ENCODE data around the gene SYNDIG1L. TPM values are rescaled to one million over a fixed set of nuclear protein-coding genes. Genes with fewer than 3 reads are reported as not detected.

The SYNDIG1L gene
- total RNA-seq, 1 experiment from 2014 or later, result not detected

DNA sequence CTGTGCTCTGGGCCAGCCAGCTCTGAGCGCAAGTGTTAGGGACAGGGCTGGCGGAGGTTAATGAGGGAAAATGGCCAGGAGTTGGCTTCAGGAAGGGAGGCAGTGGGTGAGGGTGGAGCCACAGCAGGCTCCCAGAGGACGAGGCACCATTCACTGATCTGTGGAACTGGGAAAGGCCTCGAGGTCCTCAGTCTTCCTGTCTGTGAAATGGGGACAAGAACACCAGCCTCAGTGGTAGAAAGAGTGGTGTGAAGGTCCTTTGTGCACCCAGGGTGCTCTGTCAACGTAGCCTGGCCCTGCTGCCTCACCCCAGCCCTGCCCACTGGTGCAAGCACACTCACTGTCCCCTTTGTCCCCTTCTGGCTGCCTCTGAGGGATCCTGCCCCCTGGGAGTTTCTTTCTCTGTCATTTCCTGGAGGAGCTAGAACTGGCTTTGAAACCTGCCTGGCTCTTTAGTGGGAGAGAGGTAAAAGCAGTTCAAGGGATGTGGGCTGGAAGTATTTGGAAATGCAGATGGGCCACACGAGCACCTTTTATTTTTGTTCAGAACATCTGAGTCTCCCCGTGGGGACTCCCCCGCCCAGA, 25.0 kb downstream of the SYNDIG1L start:
- peak overlapping the region; percentile 83 for H2AFZ ChIP-seq (ENCODE audit: low read depth, low read length, poor library complexity, severe bottlenecking)
- ChIA-PET RAD21 (ENCODE audit: low non-redundant PET in 1 of 2, low total read pairs in 2 of 2, uncharacterized antibody in 2 of 2, unreplicated experiment in 2 of 2) (no interaction called here), POLR2A (no interaction called here), CTCF (no interaction called here)
- peak overlapping the region in 1 of 2 experiments; percentile 15; a peak in 1 of 4 replicates for H3K4me3 ChIP-seq (replicated peaks in 1 of 2; ENCODE audit: low read depth in 1 of 2, low read length in 2 of 2)
- no peaks in the 10 kb centered on the region for H3K27me3 ChIP-seq (ENCODE audit: insufficient read depth, low read length)
- H3K27ac ChIP-seq (ENCODE audit: low read depth, low read length), result no peak overlapping the region
- peak overlapping the region; percentile 66 for H3K4me2 ChIP-seq (ENCODE audit: low read length)
- H3K36me3 ChIP-seq (ENCODE audit: control insufficient read depth in 1 of 2, insufficient read depth in 2 of 2, low read length in 2 of 2), result no peaks in the 10 kb centered on the region
- DNase-seq (ENCODE audit: low read depth, low spot score) (no peak), ATAC-seq (peak; percentile 30)
- H4K20me1 ChIP-seq (ENCODE audit: insufficient read depth), result no peaks in the 10 kb centered on the region
- BruUV-seq (replicated peaks), result no TSS peak
- H3K9me2 ChIP-seq (ENCODE audit: insufficient read depth), result no peaks in the 10 kb centered on the region
- H3K9ac ChIP-seq (ENCODE audit: low read length), result no peak overlapping the region
- no peak for TF ChIP-seq TCF7L2 (IDR thresholded peaks at IDR 0.05; ENCODE audit: borderline replicate concordance, extremely low read depth, insufficient read depth, insufficient read length)
- no peak for TF ChIP-seq ELF1 (IDR thresholded peaks at IDR 0.05; ENCODE audit: borderline replicate concordance, low read depth)
- TF ChIP-seq POLR2AphosphoS5 (IDR thresholded peaks at IDR 0.05; ENCODE audit: low read depth, low read length), result no peak
- intact Hi-C loops (cut with micrococcal nuclease), result no loop called here
- no peaks in the 10 kb centered on the region for H3K9me3 ChIP-seq (ENCODE audit: control insufficient read depth in 1 of 2, insufficient read depth in 1 of 2, low read depth in 1 of 2, low read length in 2 of 2)
- H3K4me1 ChIP-seq (ENCODE audit: control insufficient read depth in 1 of 2, insufficient read depth in 2 of 2, low read length in 2 of 2), result peaks cover 12 to 16% of the 10 kb centered on the region in 2 experiments
- no peaks in the 10 kb centered on the region for H3K79me2 ChIP-seq (ENCODE audit: insufficient read depth, low read length)

GRCh38 chr14:74400031-74400685, 25.9 kb downstream of the SYNDIG1L start:
- peaks cover 12 to 16% of the 10 kb centered on the region in 2 experiments for H3K4me1 ChIP-seq (ENCODE audit: control insufficient read depth in 1 of 2, insufficient read depth in 2 of 2, low read length in 2 of 2)
- H3K4me2 ChIP-seq (ENCODE audit: low read length), result no peak overlapping the region
- H4K20me1 ChIP-seq (ENCODE audit: insufficient read depth), result no peaks in the 10 kb centered on the region
- no TSS peak for BruUV-seq (replicated peaks)
- POLR2A ChIA-PET, result no interaction called here
- DNase-seq (ENCODE audit: low read depth, low spot score), result peak; percentile 4
- CTCF ChIA-PET, result no interaction called here
- no peak overlapping the region for H2AFZ ChIP-seq (ENCODE audit: low read depth, low read length, poor library complexity, severe bottlenecking)
- no peak overlapping the region for H3K27ac ChIP-seq (ENCODE audit: low read depth, low read length)
- TF ChIP-seq JUND (IDR thresholded peaks at IDR 0.05) (no peak), SRF (IDR thresholded peaks at IDR 0.05; ENCODE audit: low read depth) (no peak), POLR2AphosphoS5 (IDR thresholded peaks at IDR 0.05; ENCODE audit: low read depth, low read length) (no peak), ELF1 (IDR thresholded peaks at IDR 0.05; ENCODE audit: borderline replicate concordance, low read depth) (no peak), TCF7L2 (IDR thresholded peaks at IDR 0.05; ENCODE audit: borderline replicate concordance, extremely low read depth, insufficient read depth, insufficient read length) (no peak), EZH2phosphoT487 (IDR thresholded peaks at IDR 0.05; ENCODE audit: borderline replicate concordance) (no peak), RAD21 (IDR thresholded peaks at IDR 0.05; ENCODE audit: low read depth) (no peak), SIN3A (IDR thresholded peaks at IDR 0.05; ENCODE audit: low read depth) (no peak), POLR2A (IDR thresholded peaks at IDR 0.05; ENCODE audit: borderline replicate concordance, extremely low read depth, insufficient read depth, insufficient read length) (no peak)
- no peaks in the 10 kb centered on the region for H3K9me3 ChIP-seq (ENCODE audit: control insufficient read depth in 1 of 2, insufficient read depth in 1 of 2, low read depth in 1 of 2, low read length in 2 of 2)
- no peak overlapping the region for H3K4me3 ChIP-seq (replicated peaks in 1 of 2; ENCODE audit: low read depth in 1 of 2, low read length in 2 of 2)
- H3K9ac ChIP-seq (ENCODE audit: low read length), result no peak overlapping the region
- intact Hi-C loops (cut with micrococcal nuclease), result no loop called here
- H3K9me2 ChIP-seq (ENCODE audit: insufficient read depth), result no peaks in the 10 kb centered on the region
- H3K79me2 ChIP-seq (ENCODE audit: insufficient read depth, low read length), result no peaks in the 10 kb centered on the region
- ATAC-seq, result peak; percentile 49
- no peaks in the 10 kb centered on the region for H3K36me3 ChIP-seq (ENCODE audit: control insufficient read depth in 1 of 2, insufficient read depth in 2 of 2, low read length in 2 of 2)
- RAD21 ChIA-PET (ENCODE audit: low non-redundant PET in 1 of 2, low total read pairs in 2 of 2, uncharacterized antibody in 2 of 2, unreplicated experiment in 2 of 2), result no interaction called here
- peaks cover under 1% of the 10 kb centered on the region; the same call in 1 of the 2 replicates for H3K27me3 ChIP-seq (ENCODE audit: insufficient read depth, low read length)
